HepG2 (cell line): ENCODE measurements around the gene GAS2. TPM values are rescaled to one million over a fixed set of nuclear protein-coding genes. Genes with fewer than 3 reads are reported as not detected.

Experiments used
- AHDC1 ChIP-seq: sonication (generic); formaldehyde crosslinking; IDR thresholded peaks from 2 replicates; pipeline ENCODE4 v1.5.1; 2020; ENCODE audit warnings: mild to moderate bottlenecking, missing genetic modification reagents, borderline replicate concordance
- ARID3A ChIP-seq: IDR thresholded peaks from 2 replicates; pipeline ENCODE4 v1.6.1; 2012; ENCODE audit warnings: low read depth, low read length, improper control_type of control experiment
- CC2D1A ChIP-seq: sonication (generic); formaldehyde crosslinking; IDR thresholded peaks from 2 replicates; pipeline ENCODE4 v1.8.1; 2023; ENCODE audit warnings: mild to moderate bottlenecking, missing genetic modification reagents
- FOXA1 ChIP-seq, 2 experiments: fragments of 450-650 bp in 1 of 2; sonication (generic) in 1 of 2; formaldehyde crosslinking in 1 of 2; IDR thresholded peaks; 2 replicates each; pipeline versions ENCODE4 v1.4.0 to v1.6.1; 2016 to 2020; ENCODE audit warnings: missing genetic modification reagents in 1 of 2
- HNF4A ChIP-seq: sonication (generic); formaldehyde crosslinking; IDR thresholded peaks from 2 replicates; pipeline ENCODE4 v1.4.0; 2020; ENCODE audit warnings: missing genetic modification reagents
- MED8 ChIP-seq: sonication (generic); formaldehyde crosslinking; IDR thresholded peaks from 2 replicates; pipeline ENCODE4 v1.8.1; 2023; ENCODE audit warnings: mild to moderate bottlenecking, missing genetic modification reagents; ENCODE audit not compliant: insufficient replicate concordance
- PRDM10 ChIP-seq: sonication (generic); formaldehyde crosslinking; IDR thresholded peaks from 2 replicates; pipeline ENCODE4 v1.4.0; 2020; ENCODE audit warnings: low read depth, missing genetic modification reagents
- SSRP1 ChIP-seq: IDR thresholded peaks from 2 replicates; pipeline ENCODE4 v1.6.1; 2016; ENCODE audit warnings: control low read depth
- XRCC5 ChIP-seq: fragments of 200-400 bp; formaldehyde crosslinking; optimal IDR thresholded peaks from 2 replicates; pipeline ENCODE3; 2017; ENCODE audit warnings: mild to moderate bottlenecking, low read length
- ZNF646 ChIP-seq: sonication (generic); formaldehyde crosslinking; IDR thresholded peaks from 2 replicates; pipeline ENCODE4 v1.9.0; 2021; ENCODE audit warnings: mild to moderate bottlenecking, missing genetic modification reagents
- ZSCAN22 ChIP-seq: sonication (generic); formaldehyde crosslinking; IDR thresholded peaks from 2 replicates; pipeline ENCODE4 v1.4.0; 2020; ENCODE audit warnings: mild to moderate bottlenecking, missing genetic modification reagents
- polyA plus RNA-seq, 8 experiments: library from polyadenylated mRNA; depleted of rRNA in 3 of 8; stranded (reverse) in 7 of 8; unstranded in 1 of 8; fragments of >200 nt; fragmentation: Illumina TruSeq in 4 of 8; extraction: Trizol in 4 of 8; gene quantifications; 2 replicates each; pipeline versions ENCODE4 v1.2.1 to v1.2.3, GENCODE V29; 2011 to 2016; ENCODE audit warnings: low read depth in 4 of 8, missing spikeins in 1 of 8, mixed read lengths in 1 of 8; ENCODE audit not compliant: insufficient read depth in 1 of 8
- total RNA-seq, 5 experiments: library from RNA; depleted of rRNA; stranded (reverse); fragments of >200 nt; fragmentation: Illumina TruSeq; extraction: Trizol; gene quantifications; 2 replicates each; pipeline ENCODE4 v1.2.3, GENCODE V29; 2016; ENCODE audit warnings: low read depth in 1 of 5

GAS2 gene
- total and polyA plus RNA-seq, 2 of the 13 experiments (the other 11 are each of a cell fraction or from before 2014, with no cell fraction given): 26.0 to 85.1 TPM

GRCh38 chr11:22802861-22803260, 136.4 kb downstream of the GAS2 start (continued):
- TF ChIP-seq ZNF646 (CRISPR knock-in tag) (0 out of 2 replicates have a peak, but pooled peaks have one; percentile 22), XRCC5 (no peak), HNF4A (peak; percentile 44), FOXA1 (IDR thresholded peaks at IDR 0.05) (no peak), FOXA1 (CRISPR knock-in tag; IDR thresholded peaks at IDR 0.05) (peak; percentile 57), AHDC1 (CRISPR knock-in tag) (no peak), SSRP1 (CRISPR knock-in tag) (no peak), MED8 (no peak), ARID3A (0 out of 2 replicates have a peak, but pooled peaks have one; percentile 13), CC2D1A (no peak), ZSCAN22 (CRISPR knock-in tag) (no peak), PRDM10 (no peak)
